ENCODE measurements around the gene TRRAP.

GRCh38 chr7:98899816-98900215 is 21.5 kb downstream of the TRRAP start:
- TF ChIP-seq CTCF (IDR thresholded peaks at IDR 0.05) (no peak), POLR2A (IDR thresholded peaks at IDR 0.05) (no peak)
